GM19468 (cell line): ENCODE data around the gene POLQ.
A peak's percentile ranks its signal among the peaks of the same experiment; 100 is the strongest.
"Not testable (repeated sequence)": the region's sequence is repeated elsewhere in the genome, so short reads cannot be mapped to it uniquely, and the experiment has no call there.

Source experiments
- ATAC-seq: cut with Tn5 transposase; IDR thresholded peaks from one replicate; pipeline ENCODE4 v1.9.1; 2021; ENCODE audit warnings: mild to moderate bottlenecking, moderate library complexity, moderate number of reproducible peaks; ENCODE audit not compliant: unreplicated experiment; ENCODE audit errors: extremely low read depth

The POLQ gene

GRCh38 chr3:121431726-121432517, 113.9 kb downstream of the POLQ start:
- ATAC-seq = peak; percentile 95

GRCh38 chr3:121430664-121431215, 115.0 kb downstream of the POLQ start:
- ATAC-seq = no peak

- no peak for ATAC-seq
Measured at GRCh38 chr3:121424549-121424948, 121.2 kb downstream of the POLQ start.

- no peak for ATAC-seq
Measured at GRCh38 chr3:121418182-121418581, 127.6 kb downstream of the POLQ start.

- ATAC-seq = no peak
Measured at GRCh38 chr3:121414924-121415323, 130.9 kb downstream of the POLQ start.

GRCh38 chr3:121411523-121411922, 134.3 kb downstream of the POLQ start:
- no peak for ATAC-seq

GRCh38 chr3:121405631-121406030, 140.2 kb downstream of the POLQ start:
- no peak for ATAC-seq

GRCh38 chr3:121399820-121400219, 146.0 kb downstream of the POLQ start:
- no peak for ATAC-seq

- not testable (repeated sequence) for ATAC-seq
Measured at GRCh38 chr3:121398051-121398450, 147.7 kb downstream of the POLQ start.

GRCh38 chr3:121395967-121396366, 149.8 kb downstream of the POLQ start:
- not testable (repeated sequence) for ATAC-seq

GRCh38 chr3:121388308-121388707, 157.5 kb downstream of the POLQ start:
- ATAC-seq = not testable (repeated sequence)
